Skin of body (tissue), 2 donors: ENCODE results near the gene GTF2A2. TPM values are rescaled to one million over a fixed set of nuclear protein-coding genes. Genes with fewer than 3 reads are reported as not detected.

Source experiments
- DNase-seq: peaks from one replicate; lab custom pipeline; 2025; lab: John Stamatoyannopoulos, UW
- total RNA-seq: library from RNA; depleted of rRNA; stranded (reverse); fragments of >200 nt; gene quantifications from one replicate; pipeline ENCODE4 v1.2.3, GENCODE V29; 2014

Gene GTF2A2
- total RNA-seq, 1 donor from 2014 or later = 25.7 TPM

DNA sequence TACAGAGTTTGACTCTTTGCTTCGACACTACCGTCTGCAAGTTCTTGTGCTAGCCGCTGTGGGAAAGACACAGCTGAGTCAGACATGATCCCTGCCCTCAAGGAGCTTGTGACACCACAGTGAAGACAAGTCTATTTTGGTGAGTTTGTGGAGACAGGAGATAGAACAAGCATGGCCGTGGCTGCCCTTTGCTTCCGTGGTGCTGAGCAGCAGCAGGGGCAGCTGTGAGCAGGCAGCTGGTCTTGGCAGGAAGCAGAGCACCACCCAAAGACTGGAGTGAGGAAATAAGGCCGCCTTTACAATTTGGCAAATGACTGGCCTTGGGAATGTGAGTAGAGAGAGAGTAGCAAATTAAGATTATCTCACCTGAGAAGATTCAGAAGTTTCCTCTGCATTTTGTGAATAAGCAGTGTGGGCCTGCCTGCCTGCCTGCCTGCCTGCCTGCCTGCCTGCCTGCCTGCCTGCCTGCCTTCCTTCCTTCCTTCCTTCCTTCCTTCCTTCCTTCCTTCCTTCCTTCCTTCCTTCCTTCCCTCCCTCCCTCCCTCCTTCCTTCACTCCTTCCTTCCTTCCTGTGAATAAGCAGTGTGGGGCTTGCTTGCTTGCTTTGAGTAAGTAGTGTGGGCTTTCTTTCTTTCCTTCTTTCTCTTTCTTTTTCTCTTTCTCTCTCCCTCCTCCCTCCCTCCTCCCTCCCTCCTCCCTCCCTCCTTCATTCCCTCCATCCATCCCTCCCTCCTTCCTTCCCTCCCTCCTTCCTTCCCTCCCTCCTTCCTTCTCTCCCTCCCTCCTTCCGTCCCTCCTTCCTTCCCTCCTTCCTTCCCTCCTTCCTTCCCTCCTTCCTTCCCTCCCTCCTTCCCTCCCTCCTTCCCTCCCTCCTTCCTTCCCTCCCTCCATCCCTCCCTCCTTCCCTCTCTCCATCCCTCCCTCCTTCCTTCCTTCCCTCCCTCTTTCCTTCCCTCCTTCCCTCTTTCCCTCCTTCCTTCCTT is 47.3 kb downstream of the GTF2A2 start:
- DNase-seq = no peak

DNA sequence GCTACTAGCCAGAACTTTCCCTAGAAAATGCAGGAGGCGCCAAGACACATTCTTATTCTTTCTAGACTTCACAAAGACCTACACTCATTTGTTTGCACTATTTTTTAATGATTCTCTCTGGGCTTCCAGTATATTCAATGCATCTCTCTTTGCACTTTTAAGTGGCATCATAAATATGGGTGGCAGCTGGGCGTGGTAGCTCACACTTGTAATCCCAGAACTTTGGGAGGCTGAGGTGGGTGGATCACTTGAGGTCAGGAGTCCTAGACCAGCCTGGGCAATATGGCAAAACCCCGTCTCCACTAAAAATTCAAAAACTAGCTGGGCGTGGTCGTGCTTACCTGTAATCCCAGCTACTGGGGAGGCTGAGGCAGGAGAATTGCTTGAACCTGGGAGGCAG is 51.3 kb downstream of the GTF2A2 start:
- DNase-seq = no peak

DNA sequence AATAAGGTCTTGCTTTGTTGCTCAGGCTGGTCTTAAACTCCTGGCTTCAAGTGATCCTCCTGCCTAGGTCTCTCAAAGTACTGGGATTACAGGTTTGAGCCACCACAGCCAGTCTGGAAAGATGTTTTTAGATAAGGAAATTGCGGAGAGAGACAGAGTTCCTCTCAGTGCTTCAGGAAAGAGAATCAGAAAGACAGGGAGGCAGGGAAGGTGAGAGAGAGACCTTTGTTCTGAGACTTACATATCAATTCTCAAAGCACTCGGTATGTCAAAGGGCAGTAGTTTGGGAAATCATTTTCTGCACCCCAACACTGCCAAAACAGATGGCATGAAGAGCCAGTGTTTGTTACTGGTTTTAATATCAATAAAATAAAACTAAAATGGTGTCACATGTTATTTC is 58.9 kb downstream of the GTF2A2 start:
- DNase-seq = no peak

DNA sequence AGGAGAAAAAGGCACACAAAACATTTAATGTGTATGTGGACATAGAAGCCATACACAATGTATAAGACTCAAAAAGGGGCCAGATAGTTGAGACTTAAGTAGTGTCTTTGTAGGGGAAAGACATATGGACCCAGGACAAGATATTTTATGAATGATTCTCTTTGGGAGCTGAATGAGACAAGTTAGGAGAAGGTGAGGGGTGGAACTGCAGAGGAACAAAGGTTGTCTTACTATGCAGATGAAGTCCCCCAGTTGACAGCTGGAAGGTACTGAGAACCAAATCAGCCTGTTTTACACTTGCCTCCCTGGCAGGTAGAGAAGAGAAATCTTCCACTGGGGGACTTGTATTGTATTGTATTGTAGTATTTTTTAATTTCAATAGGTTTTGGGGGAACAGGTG is 60.7 kb downstream of the GTF2A2 start:
- DNase-seq = no peak

DNA sequence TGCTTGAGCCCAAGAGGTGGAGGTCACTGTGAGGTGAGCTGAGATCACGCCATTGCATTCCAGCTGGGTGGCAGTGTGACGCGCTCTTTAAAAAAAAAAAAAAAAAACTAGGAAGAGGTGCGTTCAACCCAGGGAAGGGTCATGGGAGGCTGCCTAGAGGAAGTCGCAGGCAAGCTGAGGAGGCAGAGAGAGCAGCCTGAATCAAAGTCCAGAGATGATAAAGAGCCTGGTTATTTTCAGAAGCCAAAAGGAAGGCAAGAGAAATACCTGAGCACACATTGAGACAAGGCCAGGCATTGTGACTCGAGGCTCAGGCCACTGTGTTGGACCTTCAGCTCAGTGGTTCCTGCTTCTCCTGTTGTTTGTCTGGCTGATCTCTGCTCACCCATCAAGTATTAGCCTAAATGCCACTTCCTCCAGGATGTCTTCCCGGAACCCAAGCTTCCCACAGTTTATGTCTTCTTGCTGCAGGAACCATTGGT is 61.8 kb downstream of the GTF2A2 start:
- DNase-seq = no peak

DNA sequence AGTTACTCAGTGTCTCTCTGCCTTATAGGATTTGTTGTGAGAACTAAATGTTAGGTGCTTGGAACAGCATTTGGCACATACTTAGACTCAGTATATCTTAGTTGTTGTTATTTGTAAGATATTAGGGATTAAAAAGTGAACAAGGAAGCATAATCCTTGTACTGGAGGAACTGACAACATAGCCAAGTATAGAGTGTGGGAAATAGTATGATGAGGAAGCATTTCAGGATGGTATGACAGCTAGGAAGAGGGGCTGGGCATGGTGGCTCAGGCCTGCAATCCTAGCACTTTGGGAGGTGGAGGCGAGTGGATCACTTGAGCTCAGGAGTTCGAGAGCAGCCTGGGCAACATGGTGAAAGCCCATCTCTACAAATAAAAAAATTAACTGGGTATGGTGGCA is 62.3 kb downstream of the GTF2A2 start:
- DNase-seq = no peak

DNA sequence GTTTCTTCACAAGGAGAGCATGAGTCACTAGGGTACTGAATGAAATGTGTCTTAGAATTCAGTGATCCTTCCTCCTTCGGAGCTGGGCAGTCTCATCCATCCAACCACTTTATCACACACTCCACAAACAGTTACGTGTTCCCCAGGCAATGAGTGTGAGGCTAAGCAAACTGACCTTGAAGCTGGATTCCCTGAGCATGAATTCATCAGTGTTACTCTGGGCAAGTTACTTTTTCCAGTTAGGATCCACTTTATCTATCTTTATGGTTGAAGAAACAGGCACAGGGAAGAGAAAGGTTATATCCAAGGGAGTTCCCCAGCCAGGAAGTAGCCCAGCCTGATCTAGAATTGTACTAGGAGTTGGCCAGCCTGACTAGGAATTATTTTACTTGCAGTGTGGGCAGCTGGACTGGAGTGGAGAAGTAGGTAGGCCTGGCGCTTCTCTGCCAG is 62.8 kb downstream of the GTF2A2 start:
- no peak for DNase-seq

DNA sequence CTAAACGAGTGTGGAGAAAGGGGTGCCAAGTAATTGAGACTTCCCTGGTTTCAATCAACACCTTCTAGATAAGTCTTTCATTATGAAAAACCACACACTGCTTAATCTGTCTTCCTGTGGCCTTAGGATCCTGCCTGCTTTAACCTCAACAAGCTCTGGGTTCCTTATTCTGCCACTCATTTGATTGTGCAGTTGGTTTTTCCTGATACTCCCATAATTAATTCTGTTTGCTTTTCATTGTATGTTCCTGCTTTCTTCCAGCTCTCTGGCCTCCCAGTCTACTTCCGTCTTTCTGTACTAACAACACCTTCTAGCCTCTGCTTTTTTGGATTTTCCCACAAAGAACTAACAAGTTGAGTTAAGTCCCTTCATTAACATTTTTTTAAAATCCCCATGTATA is 66.0 kb downstream of the GTF2A2 start:
- no peak for DNase-seq

DNA sequence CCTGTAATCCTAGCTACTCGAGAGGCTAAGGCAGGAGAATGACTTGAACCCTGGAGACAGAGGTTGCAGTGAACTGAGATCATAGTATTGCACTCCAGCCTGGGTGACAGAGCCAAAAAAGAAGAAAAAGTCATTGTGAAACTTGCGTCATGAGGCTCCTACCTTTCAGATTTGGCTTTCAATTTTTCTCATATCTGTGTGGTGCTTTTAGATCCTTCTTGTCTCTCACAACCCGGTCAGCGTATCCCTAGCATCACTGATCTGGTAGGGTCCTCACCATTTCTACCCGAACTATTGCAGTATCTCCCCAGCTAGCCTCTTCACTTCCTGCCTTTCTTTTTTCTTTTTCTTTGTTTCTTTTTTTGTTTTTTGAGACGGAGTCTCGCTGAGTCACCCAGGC is 67.3 kb downstream of the GTF2A2 start:
- DNase-seq = no peak

Other genes starting within 250 kb of the GTF2A2 start
- gene FAM81A, start 219.3 kb downstream of the GTF2A2 start, total RNA-seq = 0.39 TPM
- gene GCNT3, start 45.7 kb downstream of the GTF2A2 start, total RNA-seq = not detected
- 66.6 TPM for gene BNIP2, start 31.8 kb upstream of the GTF2A2 start, total RNA-seq